Measurements from ENCODE around the gene RRP36.

The RRP36 gene

DNA sequence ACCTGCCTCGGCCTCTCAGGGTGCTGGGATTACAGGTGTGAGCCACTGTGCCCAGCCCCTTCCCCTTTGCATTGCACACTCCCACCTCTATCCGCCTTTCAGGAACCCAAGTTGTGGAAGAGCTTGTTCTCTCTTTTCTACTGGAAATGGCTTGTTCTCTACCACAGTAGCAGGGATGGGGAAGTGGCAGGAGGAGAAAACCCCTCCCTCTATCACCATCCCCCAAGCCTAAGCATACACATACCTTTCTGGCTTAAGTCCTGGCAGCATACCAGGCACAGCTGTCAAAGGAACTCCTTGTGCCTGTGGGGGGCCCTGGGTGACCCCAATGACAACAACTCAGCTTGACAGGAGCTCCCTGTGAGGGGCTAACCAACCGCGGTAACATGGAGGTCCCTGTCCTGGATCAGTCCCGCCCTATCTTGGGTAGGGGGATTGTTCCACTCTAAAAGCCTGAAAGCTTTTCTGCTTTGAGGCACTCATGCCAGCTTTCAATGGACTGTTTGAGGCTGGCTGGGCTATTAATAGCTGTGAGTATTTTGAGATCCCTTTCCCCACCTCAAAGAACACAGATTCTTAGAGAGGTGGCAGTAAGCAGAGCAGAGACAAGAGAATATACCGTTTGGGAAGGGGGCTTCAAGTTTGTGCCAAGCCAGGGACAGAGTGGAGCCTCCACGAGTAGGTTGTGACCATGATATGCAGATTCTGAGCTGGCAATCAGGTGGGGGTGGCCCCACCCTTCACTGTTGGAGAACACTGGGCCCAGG is 5.1 kb upstream of the RRP36 start:
- H3K4me3 ChIP-seq (replicated peaks; ENCODE audit: insufficient read depth, low read length): peak overlapping the region; percentile 13; the same call in 1 of the 2 replicates
- peak overlapping the region; percentile 56 for H3K27ac ChIP-seq (replicated peaks)
- peak in 1 of 2 experiments; percentile 73 for DNase-seq (ENCODE audit: low read depth in 1 of 2, low spot score in 1 of 2)
- H3K27me3 ChIP-seq (ENCODE audit: insufficient read depth, poor library complexity, severe bottlenecking): no peaks in the 10 kb centered on the region
- TF ChIP-seq POLR2AphosphoS5 (IDR thresholded peaks at IDR 0.05; ENCODE audit: low read depth) (no peak), SPI1 (IDR thresholded peaks at IDR 0.05; ENCODE audit: borderline replicate concordance, low read depth) (peak; percentile 89)

DNA sequence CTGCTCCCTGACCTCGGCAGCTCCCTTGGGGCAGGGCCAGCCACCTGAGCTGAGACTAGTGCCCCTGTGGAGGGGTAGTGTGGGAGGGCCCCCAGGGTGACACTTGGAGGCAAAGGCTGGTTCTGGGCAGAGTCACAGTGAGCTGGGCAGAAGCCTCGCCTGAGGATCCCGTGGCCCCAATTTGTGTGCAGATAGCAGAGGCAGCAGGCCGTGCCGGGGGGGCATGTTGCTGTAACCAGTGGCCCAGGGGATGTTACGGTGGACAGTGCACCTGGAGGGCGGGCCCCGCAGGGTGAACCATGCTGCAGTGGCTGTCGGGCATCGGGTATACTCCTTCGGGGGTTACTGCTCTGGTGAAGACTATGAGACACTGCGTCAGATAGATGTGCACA is 4.5 kb upstream of the RRP36 start:
- Histone ChIP-seq H3K4me3 (replicated peaks; ENCODE audit: insufficient read depth, low read length) (no peak overlapping the region), H3K27ac (replicated peaks) (peak overlapping the region; percentile 56), H3K27me3 (ENCODE audit: insufficient read depth, poor library complexity, severe bottlenecking) (no peaks in the 10 kb centered on the region)
- no peak for DNase-seq (ENCODE audit: low read depth in 1 of 2, low spot score in 1 of 2)
- TF ChIP-seq, protein P1, sequence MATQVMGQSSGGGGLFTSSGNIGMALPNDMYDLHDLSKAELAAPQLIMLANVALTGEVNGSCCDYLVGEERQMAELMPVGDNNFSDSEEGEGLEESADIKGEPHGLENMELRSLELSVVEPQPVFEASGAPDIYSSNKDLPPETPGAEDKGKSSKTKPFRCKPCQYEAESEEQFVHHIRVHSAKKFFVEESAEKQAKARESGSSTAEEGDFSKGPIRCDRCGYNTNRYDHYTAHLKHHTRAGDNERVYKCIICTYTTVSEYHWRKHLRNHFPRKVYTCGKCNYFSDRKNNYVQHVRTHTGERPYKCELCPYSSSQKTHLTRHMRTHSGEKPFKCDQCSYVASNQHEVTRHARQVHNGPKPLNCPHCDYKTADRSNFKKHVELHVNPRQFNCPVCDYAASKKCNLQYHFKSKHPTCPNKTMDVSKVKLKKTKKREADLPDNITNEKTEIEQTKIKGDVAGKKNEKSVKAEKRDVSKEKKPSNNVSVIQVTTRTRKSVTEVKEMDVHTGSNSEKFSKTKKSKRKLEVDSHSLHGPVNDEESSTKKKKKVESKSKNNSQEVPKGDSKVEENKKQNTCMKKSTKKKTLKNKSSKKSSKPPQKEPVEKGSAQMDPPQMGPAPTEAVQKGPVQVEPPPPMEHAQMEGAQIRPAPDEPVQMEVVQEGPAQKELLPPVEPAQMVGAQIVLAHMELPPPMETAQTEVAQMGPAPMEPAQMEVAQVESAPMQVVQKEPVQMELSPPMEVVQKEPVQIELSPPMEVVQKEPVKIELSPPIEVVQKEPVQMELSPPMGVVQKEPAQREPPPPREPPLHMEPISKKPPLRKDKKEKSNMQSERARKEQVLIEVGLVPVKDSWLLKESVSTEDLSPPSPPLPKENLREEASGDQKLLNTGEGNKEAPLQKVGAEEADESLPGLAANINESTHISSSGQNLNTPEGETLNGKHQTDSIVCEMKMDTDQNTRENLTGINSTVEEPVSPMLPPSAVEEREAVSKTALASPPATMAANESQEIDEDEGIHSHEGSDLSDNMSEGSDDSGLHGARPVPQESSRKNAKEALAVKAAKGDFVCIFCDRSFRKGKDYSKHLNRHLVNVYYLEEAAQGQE (IDR thresholded peaks at IDR 0.05; ENCODE audit: insufficient replicate concordance, low read depth): no peak
- TF ChIP-seq POLR2AphosphoS5 (IDR thresholded peaks at IDR 0.05; ENCODE audit: low read depth) (no peak), GABPA (IDR thresholded peaks at IDR 0.05; ENCODE audit: low read depth) (no peak), SPI1 (IDR thresholded peaks at IDR 0.05; ENCODE audit: borderline replicate concordance, low read depth) (no peak)
- TF ChIP-seq, protein P2, sequence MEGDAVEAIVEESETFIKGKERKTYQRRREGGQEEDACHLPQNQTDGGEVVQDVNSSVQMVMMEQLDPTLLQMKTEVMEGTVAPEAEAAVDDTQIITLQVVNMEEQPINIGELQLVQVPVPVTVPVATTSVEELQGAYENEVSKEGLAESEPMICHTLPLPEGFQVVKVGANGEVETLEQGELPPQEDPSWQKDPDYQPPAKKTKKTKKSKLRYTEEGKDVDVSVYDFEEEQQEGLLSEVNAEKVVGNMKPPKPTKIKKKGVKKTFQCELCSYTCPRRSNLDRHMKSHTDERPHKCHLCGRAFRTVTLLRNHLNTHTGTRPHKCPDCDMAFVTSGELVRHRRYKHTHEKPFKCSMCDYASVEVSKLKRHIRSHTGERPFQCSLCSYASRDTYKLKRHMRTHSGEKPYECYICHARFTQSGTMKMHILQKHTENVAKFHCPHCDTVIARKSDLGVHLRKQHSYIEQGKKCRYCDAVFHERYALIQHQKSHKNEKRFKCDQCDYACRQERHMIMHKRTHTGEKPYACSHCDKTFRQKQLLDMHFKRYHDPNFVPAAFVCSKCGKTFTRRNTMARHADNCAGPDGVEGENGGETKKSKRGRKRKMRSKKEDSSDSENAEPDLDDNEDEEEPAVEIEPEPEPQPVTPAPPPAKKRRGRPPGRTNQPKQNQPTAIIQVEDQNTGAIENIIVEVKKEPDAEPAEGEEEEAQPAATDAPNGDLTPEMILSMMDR (IDR thresholded peaks at IDR 0.05; ENCODE audit: insufficient read depth, low read length): no peak

DNA sequence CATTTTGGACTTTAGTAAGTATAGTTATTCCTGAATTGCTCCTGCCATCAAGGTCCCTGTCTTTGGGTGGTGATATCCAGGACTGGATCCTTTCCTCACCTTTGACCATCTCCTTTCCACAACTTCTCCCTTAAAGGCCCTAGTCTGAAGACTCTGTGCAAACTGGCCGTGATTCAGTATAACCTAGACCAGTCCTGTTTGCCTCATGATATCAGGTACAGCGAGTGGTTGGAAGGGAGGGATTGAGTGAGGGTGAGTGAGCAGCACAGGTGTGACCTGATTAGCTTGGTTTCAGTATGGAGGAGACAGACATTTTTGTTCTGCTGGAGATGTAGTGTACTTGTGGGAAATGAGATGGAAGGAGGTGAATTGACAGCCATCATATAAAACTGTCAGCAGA is 2.3 kb upstream of the RRP36 start:
- Histone ChIP-seq H3K27ac (replicated peaks) (no peak overlapping the region), H3K27me3 (ENCODE audit: insufficient read depth, poor library complexity, severe bottlenecking) (no peaks in the 10 kb centered on the region), H3K4me3 (replicated peaks; ENCODE audit: insufficient read depth, low read length) (no peak overlapping the region)
- TF ChIP-seq GABPA (IDR thresholded peaks at IDR 0.05; ENCODE audit: low read depth) (no peak), POLR2AphosphoS5 (IDR thresholded peaks at IDR 0.05; ENCODE audit: low read depth) (no peak), SPI1 (IDR thresholded peaks at IDR 0.05; ENCODE audit: borderline replicate concordance, low read depth) (no peak)
- TF ChIP-seq, protein P2 (IDR thresholded peaks at IDR 0.05; ENCODE audit: insufficient read depth, low read length): no peak
- TF ChIP-seq, protein P1 (IDR thresholded peaks at IDR 0.05; ENCODE audit: insufficient replicate concordance, low read depth): no peak
- no peak for DNase-seq (ENCODE audit: low read depth in 1 of 2, low spot score in 1 of 2)

DNA sequence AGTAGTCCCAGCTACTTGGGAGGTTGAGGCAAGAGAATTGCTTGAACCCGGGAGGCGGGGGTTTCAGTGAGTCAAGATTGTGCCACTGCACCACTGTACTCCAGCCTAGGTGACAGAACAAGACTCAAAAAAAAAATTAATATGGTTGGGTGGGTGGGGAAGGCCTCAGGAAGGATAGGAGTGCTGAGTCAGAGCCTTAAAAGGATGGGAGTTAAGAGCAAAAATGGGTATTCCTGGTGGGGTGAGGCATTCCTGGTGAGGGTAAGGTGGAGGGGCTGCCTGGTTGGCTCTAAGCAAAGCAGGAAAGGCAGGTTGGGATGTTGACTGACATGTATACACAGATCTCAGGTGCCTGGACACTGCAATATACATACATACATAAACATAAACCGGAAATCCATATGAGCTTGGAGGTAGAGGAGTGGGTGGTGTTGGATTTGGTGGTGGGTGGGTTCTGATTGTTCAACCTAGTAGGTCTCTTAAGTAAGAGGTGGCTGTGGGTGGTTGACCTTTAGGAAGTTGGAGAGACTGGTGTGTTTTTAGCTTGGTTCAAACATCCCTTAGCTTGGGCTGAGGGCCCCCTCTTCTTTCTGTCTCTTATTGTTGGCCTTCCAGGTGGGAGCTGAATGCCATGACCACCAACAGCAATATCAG is 1.2 kb upstream of the RRP36 start:
- H3K4me3 ChIP-seq (replicated peaks; ENCODE audit: insufficient read depth, low read length): no peak overlapping the region
- no peak overlapping the region for H3K27ac ChIP-seq (replicated peaks)
- no peak for DNase-seq (ENCODE audit: low read depth in 1 of 2, low spot score in 1 of 2)
- no peaks in the 10 kb centered on the region for H3K27me3 ChIP-seq (ENCODE audit: insufficient read depth, poor library complexity, severe bottlenecking)
- TF ChIP-seq GABPA (IDR thresholded peaks at IDR 0.05; ENCODE audit: low read depth) (no peak), SPI1 (IDR thresholded peaks at IDR 0.05; ENCODE audit: borderline replicate concordance, low read depth) (no peak), POLR2AphosphoS5 (IDR thresholded peaks at IDR 0.05; ENCODE audit: low read depth) (no peak)
- TF ChIP-seq, protein P2 (IDR thresholded peaks at IDR 0.05; ENCODE audit: insufficient read depth, low read length): no peak
- TF ChIP-seq, protein P1 (IDR thresholded peaks at IDR 0.05; ENCODE audit: insufficient replicate concordance, low read depth): no peak

Data from HL-60 (cell line).